OCI-LY7 (cell line): ENCODE data around the gene MRPL46. TPM values are rescaled to one million over a fixed set of nuclear protein-coding genes. Genes with fewer than 3 reads are reported as not detected.

Experiments
- BruUV-seq: library from RNA; stranded (reverse); fragments of 400-500 nt; replicated peaks from 2 replicates; lab custom pipeline; 2021; lab: Mats Ljungman, UMichigan
- CTCF ChIA-PET: fragments of 300-600 bp; sonication (Branson Sonifier 250); formaldehyde crosslinking; loops from one replicate; lab custom pipeline; 2022; ENCODE audit warnings: antibody characterized with exemption; ENCODE audit not compliant: unreplicated experiment; lab: Charles Lee
- POLR2A ChIA-PET: fragments of 300-600 bp; sonication (Branson Sonifier 250); formaldehyde crosslinking; loops from one replicate; lab custom pipeline; 2022; ENCODE audit warnings: antibody characterized with exemption; lab: Charles Lee
- DNase-seq: peaks from one replicate; pipeline ENCODE4 v3.0.0-alpha.2; 2015; ENCODE audit warnings: low spot score
- H2AFZ ChIP-seq: fragments of 200-600 bp; sonication (generic), shearing (Covaris generic); 2 replicates; pipeline ENCODE4 v1.6.1; 2014; ENCODE audit warnings: mild to moderate bottlenecking, antibody characterized with exemption, low read length, moderate library complexity
- H3K27ac ChIP-seq: fragments of 200-600 bp; sonication (generic); 2 replicates; pipeline ENCODE4 v1.5.1; 2014; ENCODE audit warnings: mixed run types, low read depth, mild to moderate bottlenecking, moderate library complexity, low read length, inconsistent platforms; ENCODE audit not compliant: poor library complexity, severe bottlenecking
- H3K36me3 ChIP-seq: fragments of 200-600 bp; sonication (generic); 2 replicates; pipeline ENCODE4 v1.6.1; 2014; ENCODE audit warnings: mild to moderate bottlenecking, antibody characterized with exemption, low read length, moderate library complexity, mixed read lengths; ENCODE audit not compliant: insufficient read depth
- H3K4me1 ChIP-seq: fragments of 200-600 bp; sonication (generic); 2 replicates; pipeline ENCODE4 v1.5.1; 2014; ENCODE audit warnings: mild to moderate bottlenecking, low read length; ENCODE audit not compliant: insufficient read depth, poor library complexity, severe bottlenecking
- H3K4me2 ChIP-seq: fragments of 200-600 bp; sonication (generic); 2 replicates; pipeline ENCODE4 v1.6.1; 2014; ENCODE audit warnings: mild to moderate bottlenecking, low read length
- H3K4me3 ChIP-seq: fragments of 200-600 bp; sonication (generic); 2 replicates; pipeline ENCODE4 v1.5.1; 2014; ENCODE audit warnings: mild to moderate bottlenecking, low read depth, low read length; ENCODE audit not compliant: poor library complexity, severe bottlenecking
- H3K79me2 ChIP-seq: fragments of 200-600 bp; sonication (generic); 2 replicates; pipeline ENCODE4 v1.6.1; 2016; ENCODE audit warnings: low read depth, mild to moderate bottlenecking, low read length, moderate library complexity, mixed read lengths; ENCODE audit not compliant: insufficient read depth
- H3K9me2 ChIP-seq: fragments of 200-600 bp; sonication (generic); 2 replicates; pipeline ENCODE4 v1.6.1; 2016; ENCODE audit warnings: mild to moderate bottlenecking, low read length, mixed read lengths; ENCODE audit not compliant: insufficient read depth
- H3K9me3 ChIP-seq: fragments of 200-600 bp; sonication (generic); 2 replicates; pipeline ENCODE4 v1.6.1; 2014; ENCODE audit warnings: mild to moderate bottlenecking, mixed run types, low read length, mixed read lengths
- H4K20me1 ChIP-seq: fragments of 200-600 bp; sonication (generic); 2 replicates; pipeline ENCODE4 v1.6.1; 2014; ENCODE audit warnings: mild to moderate bottlenecking, antibody characterized with exemption, low read length, moderate library complexity, mixed read lengths; ENCODE audit not compliant: insufficient read depth
- EZH2phosphoT487 ChIP-seq: fragments of 200-600 bp; sonication (generic); IDR thresholded peaks from 2 replicates; pipeline ENCODE4 v1.6.1; 2018; ENCODE audit warnings: low read depth, borderline replicate concordance, mild to moderate bottlenecking, mixed run types, antibody characterized with exemption, low read length, moderate library complexity, mixed read lengths
- intact Hi-C: fragments of 100-400 bp; cut with micrococcal nuclease; formaldehyde crosslinking; loops from one replicate; pipeline ENCODE4 v1.10.0; 2022; ENCODE audit not compliant: unreplicated experiment
- total RNA-seq, 2 experiments: library from RNA; depleted of rRNA in 1 of 2; stranded (reverse); fragments of >200 nt in 1 of 2; shearing (Covaris generic) in 1 of 2; gene quantifications; 2 replicates each; pipeline ENCODE4 v1.2.3, GENCODE V29; 2014 to 2022
- TF ChIP-seq, protein P1 (sequence below): fragments of 200-600 bp; sonication (generic); conservative IDR thresholded peaks from 2 replicates; pipeline ENCODE4 v1.5.1; 2014; ENCODE audit warnings: mild to moderate bottlenecking, antibody characterized with exemption, low read length, moderate library complexity, mixed read lengths

Gene MRPL46
- total RNA-seq, 2 experiments from 2014 or later, result 30.4 to 37.2 TPM

DNA sequence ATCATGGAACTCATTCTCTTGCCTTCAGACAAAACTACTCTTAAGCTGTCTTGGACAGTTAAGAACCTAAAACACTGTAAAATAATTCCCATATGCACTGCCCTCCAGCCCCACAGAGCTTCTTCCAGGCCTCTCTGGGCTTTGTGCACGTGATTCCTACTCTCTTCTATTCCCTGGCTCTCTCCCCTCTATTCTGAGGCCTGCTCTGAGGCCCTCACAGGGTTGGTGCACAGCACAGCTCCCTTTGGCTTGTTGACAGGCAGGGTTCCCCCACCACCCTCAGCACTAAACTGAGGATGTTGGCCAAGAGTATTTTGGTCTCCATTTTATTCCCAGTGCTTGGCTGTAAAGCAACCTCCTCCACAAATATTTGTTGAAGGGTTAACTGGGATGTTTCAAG is 13.5 kb downstream of the MRPL46 start:
- BruUV-seq, result no TSS peak
- H3K9me2 ChIP-seq, result no peaks in the 10 kb centered on the region
- ChIA-PET POLR2A (no interaction called here), CTCF (interaction anchor here (0.6 kb wide), 1 partner anchor 196 kb away, joined by 4 read pairs; no protein-coding TSS in a partner anchor)
- no peak overlapping the region for H3K4me3 ChIP-seq
- no peaks in the 10 kb centered on the region for H3K79me2 ChIP-seq
- no peak overlapping the region for H2AFZ ChIP-seq
- TF ChIP-seq EZH2phosphoT487, result no peak
- TF ChIP-seq, protein P1, sequence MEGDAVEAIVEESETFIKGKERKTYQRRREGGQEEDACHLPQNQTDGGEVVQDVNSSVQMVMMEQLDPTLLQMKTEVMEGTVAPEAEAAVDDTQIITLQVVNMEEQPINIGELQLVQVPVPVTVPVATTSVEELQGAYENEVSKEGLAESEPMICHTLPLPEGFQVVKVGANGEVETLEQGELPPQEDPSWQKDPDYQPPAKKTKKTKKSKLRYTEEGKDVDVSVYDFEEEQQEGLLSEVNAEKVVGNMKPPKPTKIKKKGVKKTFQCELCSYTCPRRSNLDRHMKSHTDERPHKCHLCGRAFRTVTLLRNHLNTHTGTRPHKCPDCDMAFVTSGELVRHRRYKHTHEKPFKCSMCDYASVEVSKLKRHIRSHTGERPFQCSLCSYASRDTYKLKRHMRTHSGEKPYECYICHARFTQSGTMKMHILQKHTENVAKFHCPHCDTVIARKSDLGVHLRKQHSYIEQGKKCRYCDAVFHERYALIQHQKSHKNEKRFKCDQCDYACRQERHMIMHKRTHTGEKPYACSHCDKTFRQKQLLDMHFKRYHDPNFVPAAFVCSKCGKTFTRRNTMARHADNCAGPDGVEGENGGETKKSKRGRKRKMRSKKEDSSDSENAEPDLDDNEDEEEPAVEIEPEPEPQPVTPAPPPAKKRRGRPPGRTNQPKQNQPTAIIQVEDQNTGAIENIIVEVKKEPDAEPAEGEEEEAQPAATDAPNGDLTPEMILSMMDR, result no peak
- H3K4me2 ChIP-seq, result no peak overlapping the region
- H3K9me3 ChIP-seq, result no peaks in the 10 kb centered on the region
- intact Hi-C loops, result no loop called here
- peaks cover 10% of the 10 kb centered on the region for H3K4me1 ChIP-seq
- H3K36me3 ChIP-seq, result peaks cover 23% of the 10 kb centered on the region
- no peak overlapping the region for H3K27ac ChIP-seq
- no peak for DNase-seq
- H4K20me1 ChIP-seq, result no peaks in the 10 kb centered on the region

DNA sequence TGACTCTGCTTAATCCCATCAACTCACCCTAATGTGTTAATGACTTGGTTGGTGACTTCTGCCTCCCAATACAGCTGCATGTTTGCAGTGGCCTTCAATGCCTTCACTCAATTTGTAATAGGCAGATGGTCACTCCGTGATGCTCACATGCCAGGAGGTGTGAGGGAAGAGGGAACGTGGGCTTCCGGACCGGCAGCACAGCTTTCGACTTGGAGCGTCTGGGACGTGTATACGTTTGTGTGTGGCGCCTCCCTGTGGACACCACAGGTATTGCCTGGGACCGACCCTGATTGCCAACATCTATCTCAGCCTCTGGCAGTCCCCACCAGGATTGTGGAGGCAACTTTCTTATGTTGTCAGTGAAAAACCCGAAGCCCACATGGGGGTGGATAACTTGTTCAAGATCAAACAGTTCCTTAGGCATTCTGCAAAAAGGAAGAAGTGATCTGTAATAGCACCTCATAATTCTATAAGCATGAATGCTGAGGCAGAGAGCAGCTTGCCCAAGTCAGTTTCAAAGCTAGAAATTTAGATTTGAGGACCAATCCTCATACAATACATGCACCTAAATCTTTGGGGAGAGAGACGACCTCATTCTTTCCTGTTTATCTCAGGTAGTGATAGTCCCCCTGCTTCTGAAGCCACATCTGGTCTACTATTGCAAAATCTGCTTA is 16.9 kb downstream of the MRPL46 start:
- Histone ChIP-seq H4K20me1 (no peaks in the 10 kb centered on the region), H2AFZ (peak overlapping the region; percentile 70; the same call in 1 of the 2 replicates), H3K4me3 (no peak overlapping the region), H3K9me2 (no peaks in the 10 kb centered on the region), H3K27ac (no peak overlapping the region), H3K4me2 (peak overlapping the region; percentile 47; the same call in 1 of the 2 replicates), H3K36me3 (no peaks in the 10 kb centered on the region), H3K9me3 (no peaks in the 10 kb centered on the region), H3K4me1 (peaks cover 8% of the 10 kb centered on the region), H3K79me2 (no peaks in the 10 kb centered on the region)
- ChIA-PET CTCF (interaction anchor here (0.7 to 4.1 kb wide), 4 partner anchors 59 to 210 kb away, joined by 4 to 26 read pairs (median 4); no protein-coding TSS in a partner anchor), POLR2A (interaction anchor here (1.4 kb wide), 1 partner anchor 205 kb away, joined by 8 read pairs; no protein-coding TSS in a partner anchor)
- no TSS peak for BruUV-seq
- DNase-seq, result peak; percentile 85
- TF ChIP-seq, protein P1, result peak; percentile 97
- no peak for TF ChIP-seq EZH2phosphoT487
- intact Hi-C loops, result loop anchor here (1.0 to 2.0 kb wide), 4 partner anchors 47 to 206 kb away; no protein-coding TSS in a partner anchor

DNA sequence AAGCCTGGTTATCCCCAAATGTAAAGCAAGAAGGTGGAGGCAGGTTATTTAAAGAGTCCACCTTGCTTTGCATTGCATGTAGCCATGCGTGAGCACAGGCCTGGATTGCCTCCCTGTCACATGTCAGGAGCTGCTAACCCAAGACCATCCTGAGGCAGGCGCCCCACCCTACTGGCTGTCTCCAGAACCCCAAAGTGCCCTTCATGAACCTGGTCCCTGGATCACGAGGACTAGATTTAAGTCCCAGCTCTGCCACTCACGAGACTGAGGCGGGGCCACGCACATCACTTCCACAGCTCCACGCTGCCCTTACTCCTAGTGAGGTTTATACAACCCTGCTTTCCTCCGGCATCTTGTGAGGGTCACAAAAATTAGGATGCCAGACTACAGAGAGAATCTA is 17.6 kb downstream of the MRPL46 start:
- H3K4me3 ChIP-seq, result no peak overlapping the region
- H2AFZ ChIP-seq, result peak overlapping the region; percentile 70; the same call in 1 of the 2 replicates
- H3K4me1 ChIP-seq, result peaks cover 6% of the 10 kb centered on the region
- H3K27ac ChIP-seq, result no peak overlapping the region
- CTCF ChIA-PET, result interaction anchor here (0.7 to 4.1 kb wide), 4 partner anchors 58 to 209 kb away, joined by 4 to 26 read pairs (median 4); no protein-coding TSS in a partner anchor
- no peak overlapping the region for H3K4me2 ChIP-seq
- TF ChIP-seq, protein P1, result no peak
- no peak for TF ChIP-seq EZH2phosphoT487
- intact Hi-C loops, result no loop called here
- no peaks in the 10 kb centered on the region for H3K79me2 ChIP-seq
- DNase-seq, result no peak
- H3K9me3 ChIP-seq, result peaks cover 3% of the 10 kb centered on the region; the same call in 1 of the 2 replicates
- no peaks in the 10 kb centered on the region for H3K36me3 ChIP-seq
- no peaks in the 10 kb centered on the region for H4K20me1 ChIP-seq
- POLR2A ChIA-PET, result interaction anchor here (1.4 kb wide), 1 partner anchor 204 kb away, joined by 8 read pairs; no protein-coding TSS in a partner anchor
- no TSS peak for BruUV-seq
- H3K9me2 ChIP-seq, result no peaks in the 10 kb centered on the region
